Fibroblast of lung (primary cell): ENCODE measurements around the gene FAM107B.

ENCODE experiments used
- EZH2 ChIP-seq: IDR thresholded peaks from 2 replicates; pipeline ENCODE4 v1.5.1; 2012; ENCODE audit warnings: low read length, control low read depth, mild to moderate bottlenecking; ENCODE audit errors: missing control alignments
- TF ChIP-seq, protein P1 (sequence below), 2 donors: IDR thresholded peaks in 1 of 2; conservative IDR thresholded peaks in 1 of 2; 1 replicate in 1 of 2; 2 replicates in 1 of 2; pipeline ENCODE4 v1.5.1; 2011 to 2012; ENCODE audit warnings: low read length in 2 of 2, control low read depth in 1 of 2, inconsistent platforms in 1 of 2, low read depth in 1 of 2, mild to moderate bottlenecking in 1 of 2

DNA sequence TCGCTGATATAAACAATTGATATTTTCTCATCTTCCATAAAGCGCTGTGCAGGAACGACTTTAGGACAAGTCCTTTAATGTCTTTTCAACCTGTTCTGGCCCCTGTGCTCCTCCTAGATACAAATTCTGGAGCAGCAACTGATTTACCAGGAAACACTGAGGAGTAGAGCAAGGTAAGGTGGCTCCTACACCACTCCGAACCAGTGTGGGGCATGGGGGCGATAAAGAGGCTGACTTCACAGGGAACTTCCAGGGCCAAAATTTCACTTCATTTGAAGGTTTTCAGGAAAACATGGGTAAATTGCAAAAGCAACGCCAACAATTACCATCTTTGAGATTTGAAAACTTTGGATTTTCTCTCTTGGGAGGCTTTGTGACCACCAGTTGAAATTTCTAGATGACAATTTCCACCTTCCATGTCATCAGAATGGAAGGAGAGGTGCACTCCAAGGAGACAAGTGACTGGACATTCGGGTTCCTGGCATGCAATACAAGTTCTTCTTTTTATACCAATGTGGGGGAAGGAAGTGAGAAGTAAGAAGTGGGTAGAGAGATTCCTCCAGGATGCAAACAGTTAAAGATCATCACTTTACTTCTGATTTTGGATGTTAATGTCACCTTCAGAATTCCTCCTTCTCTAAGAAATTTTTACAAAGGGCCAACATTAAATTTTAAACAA, 118.5 kb downstream of the FAM107B start:
- TF ChIP-seq, protein P1, sequence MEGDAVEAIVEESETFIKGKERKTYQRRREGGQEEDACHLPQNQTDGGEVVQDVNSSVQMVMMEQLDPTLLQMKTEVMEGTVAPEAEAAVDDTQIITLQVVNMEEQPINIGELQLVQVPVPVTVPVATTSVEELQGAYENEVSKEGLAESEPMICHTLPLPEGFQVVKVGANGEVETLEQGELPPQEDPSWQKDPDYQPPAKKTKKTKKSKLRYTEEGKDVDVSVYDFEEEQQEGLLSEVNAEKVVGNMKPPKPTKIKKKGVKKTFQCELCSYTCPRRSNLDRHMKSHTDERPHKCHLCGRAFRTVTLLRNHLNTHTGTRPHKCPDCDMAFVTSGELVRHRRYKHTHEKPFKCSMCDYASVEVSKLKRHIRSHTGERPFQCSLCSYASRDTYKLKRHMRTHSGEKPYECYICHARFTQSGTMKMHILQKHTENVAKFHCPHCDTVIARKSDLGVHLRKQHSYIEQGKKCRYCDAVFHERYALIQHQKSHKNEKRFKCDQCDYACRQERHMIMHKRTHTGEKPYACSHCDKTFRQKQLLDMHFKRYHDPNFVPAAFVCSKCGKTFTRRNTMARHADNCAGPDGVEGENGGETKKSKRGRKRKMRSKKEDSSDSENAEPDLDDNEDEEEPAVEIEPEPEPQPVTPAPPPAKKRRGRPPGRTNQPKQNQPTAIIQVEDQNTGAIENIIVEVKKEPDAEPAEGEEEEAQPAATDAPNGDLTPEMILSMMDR (conservative IDR thresholded peaks at IDR 0.05 in 1 of 2, IDR thresholded peaks at IDR 0.05 in 1 of 2; ENCODE audit: low read depth in 1 of 2, low read length in 2 of 2) = no peak
- no peak for TF ChIP-seq EZH2
